ENCODE results near the gene INSC. TPM values are rescaled to one million over a fixed set of nuclear protein-coding genes. Genes with fewer than 3 reads are reported as not detected.

Gene INSC
- total RNA-seq, 1 experiment from 2014 or later, result not detected

DNA sequence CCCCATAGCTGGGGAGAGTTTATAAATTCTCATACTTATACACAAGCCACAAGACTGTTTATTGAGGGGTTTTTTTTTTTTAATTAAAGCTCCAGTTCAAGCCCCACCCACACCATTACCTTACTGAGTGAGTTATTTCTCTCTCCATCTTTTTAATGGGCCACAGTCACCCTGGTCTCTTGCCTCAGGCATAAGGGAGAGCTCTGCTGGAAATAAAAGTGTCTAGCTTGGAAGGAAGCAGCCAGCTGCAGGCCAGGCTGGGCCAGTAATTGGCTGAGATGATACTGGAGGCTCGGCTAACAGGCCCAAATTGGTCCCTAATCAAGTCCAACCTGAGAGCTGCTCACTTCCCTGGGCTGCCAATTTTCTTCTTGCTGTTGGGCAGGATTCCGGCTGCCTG lies 174.1 kb downstream of the INSC start:
- CTCF ChIA-PET, result no interaction called here
- H3K4me1 Mint-ChIP-seq (ENCODE audit: low read depth, unreplicated experiment), result no peaks in the 10 kb centered on the region

GRCh38 chr11:15289723-15290122 lies 175.0 kb downstream of the INSC start:
- no peaks in the 10 kb centered on the region for H3K36me3 Mint-ChIP-seq (ENCODE audit: insufficient read depth, unreplicated experiment)
- ChIA-PET CTCF (no interaction called here), POLR2A (no interaction called here)
- TF ChIP-seq CTCF (IDR thresholded peaks at IDR 0.05; ENCODE audit: insufficient read depth in 1 of 2, low read depth in 1 of 2, low read length in 1 of 2, severe bottlenecking in 1 of 2, unreplicated experiment in 1 of 2), result no peak
- H3K4me1 ChIP-seq, result no peaks in the 10 kb centered on the region
- no peaks in the 10 kb centered on the region for H3K9me3 ChIP-seq
- intact Hi-C loops (cut with micrococcal nuclease; ENCODE audit: unreplicated experiment), result no loop called here
- H3K27me3 Mint-ChIP-seq (ENCODE audit: insufficient read depth, unreplicated experiment), result peaks cover 8% of the 10 kb centered on the region
- no peaks in the 10 kb centered on the region for H3K4me1 Mint-ChIP-seq (ENCODE audit: low read depth, unreplicated experiment)
- no peaks in the 10 kb centered on the region for H3K27me3 ChIP-seq (replicated peaks; ENCODE audit: control insufficient read depth, insufficient read depth, low read length)
- no peak overlapping the region for H3K27ac Mint-ChIP-seq (ENCODE audit: unreplicated experiment)
- H3K36me3 ChIP-seq (ENCODE audit: control insufficient read depth, insufficient read depth, low read length), result no peaks in the 10 kb centered on the region
- no peak overlapping the region for H3K4me3 Mint-ChIP-seq (ENCODE audit: unreplicated experiment)
- DNase-seq, result no peak
- BruUV-seq (replicated peaks), result no TSS peak
- H3K4me3 ChIP-seq (ENCODE audit: low read depth, low read length), result no peak overlapping the region
- H3K9me3 Mint-ChIP-seq (ENCODE audit: unreplicated experiment), result no peaks in the 10 kb centered on the region

More for the DNA sequence above, 174.1 kb downstream of the INSC start:
- H3K27ac Mint-ChIP-seq (ENCODE audit: unreplicated experiment), result no peak overlapping the region
- TF ChIP-seq CTCF (IDR thresholded peaks at IDR 0.05; ENCODE audit: insufficient read depth in 1 of 2, low read depth in 1 of 2, low read length in 1 of 2, severe bottlenecking in 1 of 2, unreplicated experiment in 1 of 2), result no peak
- BruUV-seq (replicated peaks), result no TSS peak
- H3K27me3 Mint-ChIP-seq (ENCODE audit: insufficient read depth, unreplicated experiment), result peaks cover 8% of the 10 kb centered on the region
- Histone ChIP-seq H3K27me3 (replicated peaks; ENCODE audit: control insufficient read depth, insufficient read depth, low read length) (no peaks in the 10 kb centered on the region), H3K4me1 (no peaks in the 10 kb centered on the region), H3K9me3 (no peaks in the 10 kb centered on the region), H3K36me3 (ENCODE audit: control insufficient read depth, insufficient read depth, low read length) (no peaks in the 10 kb centered on the region), H3K4me3 (ENCODE audit: low read depth, low read length) (no peak overlapping the region)
- H3K9me3 Mint-ChIP-seq (ENCODE audit: unreplicated experiment), result no peaks in the 10 kb centered on the region
- no peak for DNase-seq
- intact Hi-C loops (cut with micrococcal nuclease; ENCODE audit: unreplicated experiment), result no loop called here
- no peak overlapping the region for H3K4me3 Mint-ChIP-seq (ENCODE audit: unreplicated experiment)
- POLR2A ChIA-PET, result no interaction called here
- H3K36me3 Mint-ChIP-seq (ENCODE audit: insufficient read depth, unreplicated experiment), result no peaks in the 10 kb centered on the region

DNA sequence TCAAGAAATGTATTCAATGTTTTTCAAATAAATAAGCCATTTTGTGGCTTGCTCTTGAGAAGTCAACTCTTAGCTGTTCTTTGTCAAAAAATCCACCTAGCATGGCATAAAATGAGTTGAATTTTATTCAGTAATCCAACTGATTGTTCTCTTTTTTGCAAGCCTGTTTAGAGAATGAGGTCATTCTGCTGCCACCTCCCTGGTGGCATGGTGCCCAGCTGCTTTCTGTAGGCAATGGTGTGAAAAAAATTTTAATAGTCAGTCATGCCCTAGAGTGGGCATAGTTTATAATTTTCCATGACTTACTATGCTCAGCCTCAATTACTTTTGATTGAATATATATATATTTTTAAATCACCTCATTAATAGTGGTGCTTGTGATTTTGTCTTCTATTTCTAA lies 177.2 kb downstream of the INSC start:
- Mint-ChIP-seq H3K9me3 (ENCODE audit: unreplicated experiment) (no peaks in the 10 kb centered on the region), H3K27ac (ENCODE audit: unreplicated experiment) (no peak overlapping the region), H3K36me3 (ENCODE audit: insufficient read depth, unreplicated experiment) (no peaks in the 10 kb centered on the region), H3K4me3 (ENCODE audit: unreplicated experiment) (no peak overlapping the region), H3K4me1 (ENCODE audit: low read depth, unreplicated experiment) (no peaks in the 10 kb centered on the region), H3K27me3 (ENCODE audit: insufficient read depth, unreplicated experiment) (peaks cover 8% of the 10 kb centered on the region)
- Histone ChIP-seq H3K27me3 (replicated peaks; ENCODE audit: control insufficient read depth, insufficient read depth, low read length) (no peaks in the 10 kb centered on the region), H3K9me3 (no peaks in the 10 kb centered on the region), H3K4me1 (no peaks in the 10 kb centered on the region), H3K36me3 (ENCODE audit: control insufficient read depth, insufficient read depth, low read length) (no peaks in the 10 kb centered on the region), H3K4me3 (ENCODE audit: low read depth, low read length) (no peak overlapping the region)
- ChIA-PET CTCF (no interaction called here), POLR2A (no interaction called here)
- intact Hi-C loops (cut with micrococcal nuclease; ENCODE audit: unreplicated experiment), result no loop called here
- TF ChIP-seq CTCF (IDR thresholded peaks at IDR 0.05; ENCODE audit: insufficient read depth in 1 of 2, low read depth in 1 of 2, low read length in 1 of 2, severe bottlenecking in 1 of 2, unreplicated experiment in 1 of 2), result no peak
- BruUV-seq (replicated peaks), result no TSS peak
- no peak for DNase-seq
